Measurements from ENCODE around the gene MTREX.

The MTREX gene

DNA sequence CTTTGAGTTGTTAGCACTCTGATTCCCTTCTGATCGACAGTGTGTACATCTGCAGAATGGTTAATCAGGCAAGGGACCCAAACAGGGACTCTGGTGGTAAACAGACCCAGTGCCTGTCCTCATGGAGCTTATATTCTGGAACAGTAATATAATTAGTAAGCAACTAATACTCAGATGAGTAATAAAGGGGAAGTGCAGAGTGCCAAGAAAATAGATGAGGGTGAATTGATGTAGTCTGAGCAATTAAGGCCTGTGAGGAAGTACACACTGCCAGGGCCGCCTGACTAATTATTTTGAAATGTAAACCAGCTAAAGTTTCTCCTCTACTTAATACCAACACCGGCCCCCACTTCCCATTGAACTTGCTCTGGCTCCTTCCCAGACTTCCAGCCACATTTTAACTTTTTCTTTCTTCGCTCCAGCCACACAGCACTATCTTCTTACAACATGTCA lies 4.5 kb upstream of the MTREX start:
- TF ChIP-seq TEAD4 (IDR thresholded peaks at IDR 0.05) (no peak), CREB1 (IDR thresholded peaks at IDR 0.05; ENCODE audit: low read depth) (no peak), NFIC (IDR thresholded peaks at IDR 0.05) (peak; percentile 21; the same call in 1 of the 2 replicates), CEBPB (IDR thresholded peaks at IDR 0.05) (no peak)
- TF ChIP-seq, protein P1, sequence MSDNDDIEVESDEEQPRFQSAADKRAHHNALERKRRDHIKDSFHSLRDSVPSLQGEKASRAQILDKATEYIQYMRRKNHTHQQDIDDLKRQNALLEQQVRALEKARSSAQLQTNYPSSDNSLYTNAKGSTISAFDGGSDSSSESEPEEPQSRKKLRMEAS (IDR thresholded peaks at IDR 0.05) = no peak
- TF ChIP-seq, protein P2, sequence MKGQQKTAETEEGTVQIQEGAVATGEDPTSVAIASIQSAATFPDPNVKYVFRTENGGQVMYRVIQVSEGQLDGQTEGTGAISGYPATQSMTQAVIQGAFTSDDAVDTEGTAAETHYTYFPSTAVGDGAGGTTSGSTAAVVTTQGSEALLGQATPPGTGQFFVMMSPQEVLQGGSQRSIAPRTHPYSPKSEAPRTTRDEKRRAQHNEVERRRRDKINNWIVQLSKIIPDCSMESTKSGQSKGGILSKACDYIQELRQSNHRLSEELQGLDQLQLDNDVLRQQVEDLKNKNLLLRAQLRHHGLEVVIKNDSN (IDR thresholded peaks at IDR 0.05) = no peak

DNA sequence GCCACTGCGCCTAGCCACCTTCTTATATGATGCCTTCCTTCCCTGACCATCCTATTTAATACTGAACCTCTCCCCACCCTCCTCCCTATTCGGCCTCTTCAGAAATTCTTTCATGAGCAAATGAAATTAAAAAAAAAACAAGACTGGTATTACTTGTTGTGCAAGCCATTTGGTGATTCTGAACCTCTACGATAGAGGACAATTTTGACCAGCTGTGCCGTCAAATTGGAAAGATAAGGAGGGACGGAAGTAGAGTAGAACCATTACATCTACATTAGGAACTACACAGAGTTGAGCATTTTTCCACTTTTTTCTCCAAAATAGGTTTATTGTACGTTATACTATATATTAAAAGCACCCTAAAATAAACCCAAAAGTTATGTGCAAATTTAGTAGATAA lies 3.2 kb upstream of the MTREX start:
- TF ChIP-seq, protein P1 (IDR thresholded peaks at IDR 0.05) = no peak
- TF ChIP-seq EP300 (IDR thresholded peaks at IDR 0.05; ENCODE audit: borderline replicate concordance) (no peak), CREB1 (IDR thresholded peaks at IDR 0.05; ENCODE audit: low read depth) (no peak), NFIC (IDR thresholded peaks at IDR 0.05) (no peak), YY1 (IDR thresholded peaks at IDR 0.05; ENCODE audit: low read depth) (no peak), RAD21 (IDR thresholded peaks at IDR 0.05; ENCODE audit: low read depth) (no peak), EGR1 (IDR thresholded peaks at IDR 0.05) (no peak), CEBPB (IDR thresholded peaks at IDR 0.05) (no peak), ZBTB7A (IDR thresholded peaks at IDR 0.05; ENCODE audit: low read depth) (no peak), FOXM1 (IDR thresholded peaks at IDR 0.05; ENCODE audit: borderline replicate concordance, low read depth) (no peak), TCF12 (IDR thresholded peaks at IDR 0.05; ENCODE audit: low read depth) (no peak), TEAD4 (IDR thresholded peaks at IDR 0.05) (no peak), TAF1 (IDR thresholded peaks at IDR 0.05; ENCODE audit: low read depth) (no peak)
- TF ChIP-seq, protein P3, sequence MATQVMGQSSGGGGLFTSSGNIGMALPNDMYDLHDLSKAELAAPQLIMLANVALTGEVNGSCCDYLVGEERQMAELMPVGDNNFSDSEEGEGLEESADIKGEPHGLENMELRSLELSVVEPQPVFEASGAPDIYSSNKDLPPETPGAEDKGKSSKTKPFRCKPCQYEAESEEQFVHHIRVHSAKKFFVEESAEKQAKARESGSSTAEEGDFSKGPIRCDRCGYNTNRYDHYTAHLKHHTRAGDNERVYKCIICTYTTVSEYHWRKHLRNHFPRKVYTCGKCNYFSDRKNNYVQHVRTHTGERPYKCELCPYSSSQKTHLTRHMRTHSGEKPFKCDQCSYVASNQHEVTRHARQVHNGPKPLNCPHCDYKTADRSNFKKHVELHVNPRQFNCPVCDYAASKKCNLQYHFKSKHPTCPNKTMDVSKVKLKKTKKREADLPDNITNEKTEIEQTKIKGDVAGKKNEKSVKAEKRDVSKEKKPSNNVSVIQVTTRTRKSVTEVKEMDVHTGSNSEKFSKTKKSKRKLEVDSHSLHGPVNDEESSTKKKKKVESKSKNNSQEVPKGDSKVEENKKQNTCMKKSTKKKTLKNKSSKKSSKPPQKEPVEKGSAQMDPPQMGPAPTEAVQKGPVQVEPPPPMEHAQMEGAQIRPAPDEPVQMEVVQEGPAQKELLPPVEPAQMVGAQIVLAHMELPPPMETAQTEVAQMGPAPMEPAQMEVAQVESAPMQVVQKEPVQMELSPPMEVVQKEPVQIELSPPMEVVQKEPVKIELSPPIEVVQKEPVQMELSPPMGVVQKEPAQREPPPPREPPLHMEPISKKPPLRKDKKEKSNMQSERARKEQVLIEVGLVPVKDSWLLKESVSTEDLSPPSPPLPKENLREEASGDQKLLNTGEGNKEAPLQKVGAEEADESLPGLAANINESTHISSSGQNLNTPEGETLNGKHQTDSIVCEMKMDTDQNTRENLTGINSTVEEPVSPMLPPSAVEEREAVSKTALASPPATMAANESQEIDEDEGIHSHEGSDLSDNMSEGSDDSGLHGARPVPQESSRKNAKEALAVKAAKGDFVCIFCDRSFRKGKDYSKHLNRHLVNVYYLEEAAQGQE (IDR thresholded peaks at IDR 0.05; ENCODE audit: low read depth) = no peak
- TF ChIP-seq, protein P2 (IDR thresholded peaks at IDR 0.05) = no peak

DNA sequence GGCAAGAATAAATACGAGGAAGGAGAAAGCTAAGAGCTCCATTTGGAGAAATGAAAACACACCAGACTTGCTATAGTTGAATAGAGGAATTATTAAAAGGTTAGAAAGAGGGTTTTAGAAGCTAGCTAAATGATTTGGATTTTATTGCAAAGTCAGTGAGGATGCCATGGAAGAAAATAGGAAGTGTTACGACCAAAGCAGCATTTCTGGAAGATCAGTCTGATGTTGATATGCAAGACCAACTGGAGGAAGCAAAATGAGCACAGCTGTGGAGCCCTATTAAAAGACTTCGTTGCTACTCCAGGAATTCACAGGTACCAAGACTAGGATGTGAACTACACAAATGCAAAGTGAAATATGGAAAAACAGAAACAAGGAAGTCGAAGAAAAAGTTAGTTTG lies 2.4 kb upstream of the MTREX start:
- no peak for TF ChIP-seq NFIC (IDR thresholded peaks at IDR 0.05)
- TF ChIP-seq, protein P3 (IDR thresholded peaks at IDR 0.05; ENCODE audit: low read depth) = no peak
- TF ChIP-seq TAF1 (IDR thresholded peaks at IDR 0.05; ENCODE audit: low read depth) = no peak
- TF ChIP-seq CEBPB (IDR thresholded peaks at IDR 0.05) = no peak
- no peak for TF ChIP-seq EP300 (IDR thresholded peaks at IDR 0.05; ENCODE audit: borderline replicate concordance)
- no peak for TF ChIP-seq ZBTB7A (IDR thresholded peaks at IDR 0.05; ENCODE audit: low read depth)

DNA sequence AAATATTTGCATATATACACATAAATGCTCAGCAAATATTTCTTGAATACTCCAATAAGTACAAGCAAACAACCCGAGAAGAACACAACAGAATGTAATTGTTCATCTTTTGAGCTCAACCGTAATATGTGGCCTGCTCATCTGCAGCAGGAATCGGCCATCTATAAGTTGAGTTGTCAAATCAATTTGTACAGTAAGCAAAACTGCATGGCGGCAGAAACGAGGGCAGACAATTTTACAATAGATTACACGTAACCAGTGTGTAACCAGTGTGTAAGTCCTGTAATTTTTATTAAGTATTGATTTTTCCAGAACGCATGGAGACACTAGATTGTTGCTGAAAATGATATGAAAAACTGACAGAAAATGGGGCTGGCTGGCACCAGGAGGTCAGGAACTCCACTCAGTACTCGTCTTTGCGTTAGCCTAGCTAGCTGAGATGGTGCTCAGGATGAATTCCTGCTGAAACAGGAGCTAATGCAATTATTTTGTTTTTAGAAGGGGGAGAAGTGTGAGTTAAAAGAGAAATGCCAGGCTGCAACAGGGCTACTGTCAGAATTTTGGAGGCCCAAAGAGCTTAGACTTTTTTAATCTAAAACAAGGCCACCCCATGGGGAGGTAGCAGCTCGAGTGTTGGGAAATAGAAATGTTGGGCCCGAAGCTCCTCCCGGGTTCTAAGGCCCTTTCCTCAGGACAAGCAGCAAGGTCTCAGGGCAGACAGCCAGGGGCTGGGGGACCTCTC lies 977 bp upstream of the MTREX start:
- TF ChIP-seq, protein P3 (IDR thresholded peaks at IDR 0.05; ENCODE audit: low read depth) = no peak
- TF ChIP-seq NFIC (IDR thresholded peaks at IDR 0.05) (no peak), EGR1 (IDR thresholded peaks at IDR 0.05) (no peak), CREB1 (IDR thresholded peaks at IDR 0.05; ENCODE audit: low read depth) (no peak), YY1 (IDR thresholded peaks at IDR 0.05; ENCODE audit: low read depth) (no peak), TEAD4 (IDR thresholded peaks at IDR 0.05) (no peak), TCF12 (IDR thresholded peaks at IDR 0.05; ENCODE audit: low read depth) (no peak), ZBTB7A (IDR thresholded peaks at IDR 0.05; ENCODE audit: low read depth) (no peak), FOXM1 (IDR thresholded peaks at IDR 0.05; ENCODE audit: borderline replicate concordance, low read depth) (no peak), TAF1 (IDR thresholded peaks at IDR 0.05; ENCODE audit: low read depth) (no peak), EP300 (IDR thresholded peaks at IDR 0.05; ENCODE audit: borderline replicate concordance) (no peak)
- TF ChIP-seq, protein P2 (IDR thresholded peaks at IDR 0.05) = no peak
